Endothelial cell of umbilical vein (primary cell): ENCODE data around the gene TUBB1. TPM values are rescaled to one million over a fixed set of nuclear protein-coding genes. Genes with fewer than 3 reads are reported as not detected.

Source experiments
- BruUV-seq: library from RNA; stranded (reverse); fragments of 400-500 nt; replicated peaks from 2 replicates; lab custom pipeline; 2021; lab: Mats Ljungman, UMichigan
- CTCF ChIA-PET: fragments of 300-600, 350-600 bp; sonication (Branson Sonifier 250); formaldehyde crosslinking; loops from one replicate; lab custom pipeline; 2021; ENCODE audit warnings: antibody characterized with exemption, inconsistent platforms; lab: Charles Lee
- POLR2A ChIA-PET: fragments of 300-600, 350-600 bp; sonication (Branson Sonifier 250); formaldehyde crosslinking; loops from one replicate; lab custom pipeline; 2021; ENCODE audit warnings: antibody characterized with exemption, inconsistent platforms; lab: Charles Lee
- DNase-seq: peaks from one replicate; pipeline ENCODE4 v3.0.0-alpha.2; 2011; ENCODE audit warnings: low read depth, low spot score
- FAIRE-seq: peaks from 2 replicates; lab custom pipeline; 2011; peaks lifted over from hg19 to GRCh38; lab: Jason Lieb, UNC
- H2AFZ ChIP-seq: 2 replicates; pipeline ENCODE4 v1.6.0; 2012; ENCODE audit warnings: low read depth, low read length, control low read depth, inconsistent platforms
- H3K27ac ChIP-seq: 2 replicates; pipeline ENCODE4 v1.5.1; 2011; ENCODE audit warnings: low read depth, mild to moderate bottlenecking, control low read depth, low read length, moderate library complexity; ENCODE audit not compliant: insufficient read depth
- H3K27me3 ChIP-seq, 2 experiments: 2 replicates each; pipeline versions ENCODE4 v1.6.0 to v1.6.1; 2011; ENCODE audit warnings: low read length in 2 of 2, mixed read lengths in 1 of 2; ENCODE audit not compliant: control insufficient read depth in 2 of 2, insufficient read depth in 2 of 2
- H3K36me3 ChIP-seq, 2 experiments: 2 replicates in 1 of 2; 3 replicates in 1 of 2; pipeline ENCODE4 v1.5.1; 2011; ENCODE audit warnings: low read length in 2 of 2, mild to moderate bottlenecking in 1 of 2, moderate library complexity in 1 of 2; ENCODE audit not compliant: control insufficient read depth in 2 of 2, insufficient read depth in 2 of 2; ENCODE audit errors: extremely low read depth in 1 of 2
- H3K4me1 ChIP-seq: 3 replicates; pipeline ENCODE4 v1.5.1; 2011; ENCODE audit warnings: mild to moderate bottlenecking, low read length; ENCODE audit not compliant: control insufficient read depth, insufficient read depth; ENCODE audit errors: extremely low read depth
- H3K4me2 ChIP-seq: 2 replicates; pipeline ENCODE4 v1.6.1; 2011; ENCODE audit warnings: low read length, control low read depth, mixed read lengths; ENCODE audit not compliant: insufficient read depth
- H3K4me3 ChIP-seq, 3 experiments: fragments of 200-600 bp in 1 of 3; sonication (generic), shearing (Covaris generic) in 1 of 3; replicated peaks in 1 of 3; 2 replicates each; pipeline ENCODE4 v1.5.1; 2011 to 2016; ENCODE audit warnings: control low read depth in 3 of 3, low read length in 3 of 3, mild to moderate bottlenecking in 2 of 3, inconsistent platforms in 1 of 3, low read depth in 1 of 3, moderate library complexity in 1 of 3; ENCODE audit not compliant: insufficient read depth in 1 of 3
- H3K79me2 ChIP-seq: 2 replicates; pipeline ENCODE4 v1.6.0; 2012; ENCODE audit warnings: low read length, inconsistent platforms; ENCODE audit not compliant: control insufficient read depth, insufficient read depth
- H3K9ac ChIP-seq: replicated peaks from 2 replicates; pipeline ENCODE3; 2011; ENCODE audit warnings: low read length, control low read depth; ENCODE audit not compliant: insufficient read depth; ENCODE audit errors: extremely low read depth
- H3K9me1 ChIP-seq: replicated peaks from 3 replicates; pipeline ENCODE4 v1.6.0; 2011; ENCODE audit warnings: mild to moderate bottlenecking, low read length; ENCODE audit not compliant: control insufficient read depth, insufficient read depth; ENCODE audit errors: extremely low read depth
- H3K9me3 ChIP-seq: replicated peaks from 2 replicates; pipeline ENCODE4 v1.5.1; 2012; ENCODE audit warnings: low read length, inconsistent platforms; ENCODE audit not compliant: control insufficient read depth, insufficient read depth
- H4K20me1 ChIP-seq: replicated peaks from 2 replicates; pipeline ENCODE3; 2011; ENCODE audit warnings: mild to moderate bottlenecking, low read length; ENCODE audit not compliant: control insufficient read depth, insufficient read depth; ENCODE audit errors: extremely low read depth
- EZH2 ChIP-seq: IDR thresholded peaks from 2 replicates; pipeline ENCODE4 v1.6.1; 2012; ENCODE audit warnings: borderline replicate concordance, low read depth, mild to moderate bottlenecking, moderate library complexity, low read length, inconsistent platforms; ENCODE audit not compliant: severe bottlenecking
- FOS ChIP-seq: IDR thresholded peaks from 2 replicates; pipeline ENCODE4 v1.6.1; 2011; ENCODE audit warnings: mild to moderate bottlenecking, low read length, moderate library complexity, borderline replicate concordance; ENCODE audit not compliant: insufficient read depth
- GATA2 ChIP-seq: IDR thresholded peaks from 2 replicates; pipeline ENCODE4 v1.7.0; 2011; ENCODE audit warnings: low read depth, mild to moderate bottlenecking, moderate library complexity, mixed read lengths, low read length; ENCODE audit not compliant: insufficient read length, insufficient read depth
- JUN ChIP-seq: IDR thresholded peaks from 2 replicates; pipeline ENCODE4 v1.6.1; 2011; ENCODE audit warnings: borderline replicate concordance, low read depth; ENCODE audit not compliant: insufficient read length, insufficient read depth
- MYC ChIP-seq: IDR thresholded peaks from one replicate; pipeline ENCODE4 v1.6.1; 2011; ENCODE audit warnings: mild to moderate bottlenecking, low read depth, low read length
- POLR2A ChIP-seq: IDR thresholded peaks from 2 replicates; pipeline ENCODE4 v1.6.1; 2012; ENCODE audit warnings: low read depth, mild to moderate bottlenecking, control low read depth, low read length
- POLR2AphosphoS5 ChIP-seq: IDR thresholded peaks from 2 replicates; pipeline ENCODE4 v1.6.1; 2012; ENCODE audit warnings: low read depth, mild to moderate bottlenecking, control low read depth, low read length, moderate library complexity; ENCODE audit not compliant: insufficient read depth
- dilution Hi-C: fragments of 300-500 bp; cut with MboI; formaldehyde crosslinking; loops from one replicate; pipeline ENCODE4 v1.15.0; 2019; ENCODE audit warnings: low sequenced_read_pairs; ENCODE audit not compliant: extremely low pct_ligation_motif_present
- intact Hi-C: fragments of 100-400 bp; cut with micrococcal nuclease; formaldehyde crosslinking; loops from one replicate; pipeline ENCODE4 v1.10.0; 2022
- polyA plus RNA-seq, 4 experiments: library from polyadenylated mRNA; depleted of rRNA in 3 of 4; stranded (reverse) in 3 of 4; unstranded in 1 of 4; fragments of >200 nt; gene quantifications; 2 replicates each; pipeline versions ENCODE4 v1.2.1 to v1.2.3, GENCODE V29; 2011 to 2012; ENCODE audit warnings: missing spikeins in 1 of 4
- total RNA-seq: library from RNA; stranded (reverse); gene quantifications from 2 replicates; pipeline ENCODE4 v1.2.3, GENCODE V29; 2021
- TF ChIP-seq, protein P1 (sequence below): IDR thresholded peaks from 2 replicates; pipeline ENCODE4 v1.6.1; 2011; ENCODE audit not compliant: insufficient read depth, insufficient read length
- TF ChIP-seq, protein P2 (sequence below), 2 donors: IDR thresholded peaks; 1 replicate in 1 of 2; 2 replicates in 1 of 2; pipeline ENCODE4 v1.5.1; 2011; ENCODE audit warnings: low read length in 2 of 2, mild to moderate bottlenecking in 2 of 2, moderate library complexity in 2 of 2, control low read depth in 1 of 2, inconsistent platforms in 1 of 2, low read depth in 1 of 2; ENCODE audit not compliant: insufficient read depth in 1 of 2; ENCODE audit errors: extremely low read depth in 1 of 2

TUBB1 gene
- total and polyA plus RNA-seq, 2 donors (not counting 3 experiments of a cell fraction or from before 2014, with no cell fraction given) = 0.04 TPM; not detected in 1

DNA sequence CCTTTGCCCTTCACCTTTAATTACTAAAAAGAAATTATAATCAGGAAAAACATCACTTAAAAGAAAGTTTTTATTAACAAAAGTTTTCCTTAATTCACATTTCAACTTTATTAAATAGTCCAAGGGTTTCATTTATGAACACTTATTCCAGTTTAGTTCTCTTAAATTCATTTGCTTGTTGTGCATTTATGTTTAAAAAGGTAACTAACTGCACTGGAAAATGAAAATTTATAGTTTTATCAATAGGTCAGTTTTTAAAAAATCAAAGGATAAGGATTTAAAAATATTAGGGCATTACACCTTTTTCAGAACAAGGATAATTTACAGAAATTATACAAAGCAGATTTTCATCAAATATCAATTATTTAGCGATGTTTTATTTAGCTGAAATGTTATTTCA is 13.9 kb downstream of the TUBB1 start:
- Histone ChIP-seq H3K4me2 (peak overlapping the region; percentile 88), H3K9me3 (no peaks in the 10 kb centered on the region), H3K79me2 (peaks cover 46% of the 10 kb centered on the region), H3K9me1 (no peaks in the 10 kb centered on the region), H4K20me1 (no peaks in the 10 kb centered on the region), H3K4me1 (peaks cover 39% of the 10 kb centered on the region), H2AFZ (no peak overlapping the region), H3K36me3 (peaks cover 17 to 35% of the 10 kb centered on the region in 2 experiments), H3K9ac (no peak overlapping the region), H3K27me3 (no peaks in the 10 kb centered on the region), H3K4me3 (peak overlapping the region in 1 of 3 experiments; percentile 76), H3K27ac (peak overlapping the region; percentile 79)
- dilution Hi-C loops = no loop called here
- no peak for FAIRE-seq
- DNase-seq = no peak
- ChIA-PET POLR2A (interaction anchor here (1.3 kb wide), 1 partner anchor 29 kb away, joined by 3 read pairs; no protein-coding TSS in a partner anchor), CTCF (interaction anchor here (0.8 to 2.2 kb wide), 6 partner anchors 12 to 165 kb away, joined by 3 to 10 read pairs (median 6); no protein-coding TSS in a partner anchor)
- BruUV-seq = no TSS peak
- TF ChIP-seq EZH2 (no peak), GATA2 (no peak), POLR2AphosphoS5 (no peak), JUN (no peak), MYC (no peak), POLR2A (no peak), FOS (no peak)
- TF ChIP-seq, protein P1, sequence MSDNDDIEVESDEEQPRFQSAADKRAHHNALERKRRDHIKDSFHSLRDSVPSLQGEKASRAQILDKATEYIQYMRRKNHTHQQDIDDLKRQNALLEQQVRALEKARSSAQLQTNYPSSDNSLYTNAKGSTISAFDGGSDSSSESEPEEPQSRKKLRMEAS = no peak
- TF ChIP-seq, protein P2, sequence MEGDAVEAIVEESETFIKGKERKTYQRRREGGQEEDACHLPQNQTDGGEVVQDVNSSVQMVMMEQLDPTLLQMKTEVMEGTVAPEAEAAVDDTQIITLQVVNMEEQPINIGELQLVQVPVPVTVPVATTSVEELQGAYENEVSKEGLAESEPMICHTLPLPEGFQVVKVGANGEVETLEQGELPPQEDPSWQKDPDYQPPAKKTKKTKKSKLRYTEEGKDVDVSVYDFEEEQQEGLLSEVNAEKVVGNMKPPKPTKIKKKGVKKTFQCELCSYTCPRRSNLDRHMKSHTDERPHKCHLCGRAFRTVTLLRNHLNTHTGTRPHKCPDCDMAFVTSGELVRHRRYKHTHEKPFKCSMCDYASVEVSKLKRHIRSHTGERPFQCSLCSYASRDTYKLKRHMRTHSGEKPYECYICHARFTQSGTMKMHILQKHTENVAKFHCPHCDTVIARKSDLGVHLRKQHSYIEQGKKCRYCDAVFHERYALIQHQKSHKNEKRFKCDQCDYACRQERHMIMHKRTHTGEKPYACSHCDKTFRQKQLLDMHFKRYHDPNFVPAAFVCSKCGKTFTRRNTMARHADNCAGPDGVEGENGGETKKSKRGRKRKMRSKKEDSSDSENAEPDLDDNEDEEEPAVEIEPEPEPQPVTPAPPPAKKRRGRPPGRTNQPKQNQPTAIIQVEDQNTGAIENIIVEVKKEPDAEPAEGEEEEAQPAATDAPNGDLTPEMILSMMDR (IDR thresholded peaks at IDR 0.05; ENCODE audit: extremely low read depth in 1 of 2, insufficient read depth in 1 of 2, low read depth in 1 of 2, low read length in 2 of 2) = no peak
- intact Hi-C loops = loop anchor here (5.0 kb wide), 1 partner anchor 36 kb away; no protein-coding TSS in a partner anchor
